K562 (cell line): ENCODE measurements around the gene SLC6A1. TPM values are rescaled to one million over a fixed set of nuclear protein-coding genes. Genes with fewer than 3 reads are reported as not detected.

Source experiments
- ATAC-seq: fragments of 200-7000 bp; cut with Tn5 transposase; 3 replicates; pipeline ENCODE4 v1.9.1; 2020; ENCODE audit warnings: moderate library complexity
- BruUV-seq: library from RNA; stranded (reverse); fragments of 400-500 nt; replicated peaks from 2 replicates; lab custom pipeline; 2021; lab: Mats Ljungman, UMichigan
- CTCF ChIA-PET: fragments of 300-600 bp; formaldehyde crosslinking; extraction: SDS; loops from one replicate; lab custom pipeline; 2021; ENCODE audit warnings: low intra/inter-chr PET ratio; lab: Yijun Ruan, JAX
- POLR2A ChIA-PET: fragments of 300-600, 350-650 bp; sonication (Branson Sonifier 250); formaldehyde crosslinking; extraction: SDS; loops from one replicate; lab custom pipeline; 2021; ENCODE audit warnings: antibody characterized with exemption, inconsistent platforms; lab: Yijun Ruan, JAX
- DNase-seq, 4 experiments: peaks; one replicate each; pipeline versions ENCODE4 v3.0.0 to v3.0.0-alpha.2; 2011 to 2018; ENCODE audit warnings: low spot score in 3 of 4, mixed read lengths in 3 of 4; ENCODE audit errors: extremely low read depth in 1 of 4
- FAIRE-seq: peaks from 2 replicates; lab custom pipeline; 2011; peaks lifted over from hg19 to GRCh38; lab: Jason Lieb, UNC
- H2AFZ ChIP-seq: 2 replicates; pipeline ENCODE4 v1.6.0; 2011; ENCODE audit warnings: low read depth, low read length, control low read depth, inconsistent platforms
- H3K27ac ChIP-seq: fragments of 200-600 bp; 3 replicates; pipeline ENCODE4 v1.8.0; 2011; ENCODE audit warnings: low read depth, mild to moderate bottlenecking, control low read depth, inconsistent platforms, low read length, moderate library complexity, mixed read lengths; ENCODE audit errors: extremely low read depth
- H3K27me3 ChIP-seq, 2 experiments: fragments of 300-600 bp in 1 of 2; 2 replicates in 1 of 2; 3 replicates in 1 of 2; pipeline versions ENCODE4 v1.6.0 to v1.8.0; 2011; ENCODE audit warnings: inconsistent platforms in 2 of 2, low read length in 2 of 2, mild to moderate bottlenecking in 1 of 2, mixed read lengths in 1 of 2, moderate library complexity in 1 of 2; ENCODE audit not compliant: control insufficient read depth in 2 of 2, insufficient read depth in 2 of 2
- H3K36me3 ChIP-seq: fragments of 300-600 bp; 3 replicates; pipeline ENCODE4 v1.8.0; 2011; ENCODE audit warnings: mild to moderate bottlenecking, low read length, inconsistent platforms; ENCODE audit not compliant: control insufficient read depth, insufficient read depth
- H3K4me1 ChIP-seq, 2 experiments: fragments of 200-600 bp in 1 of 2; replicated peaks in 1 of 2; 2 replicates in 1 of 2; 3 replicates in 1 of 2; pipeline versions ENCODE4 v1.5.1 to v1.8.0; 2011; ENCODE audit warnings: inconsistent platforms in 2 of 2, low read length in 2 of 2, mild to moderate bottlenecking in 1 of 2, mixed read lengths in 1 of 2, moderate library complexity in 1 of 2; ENCODE audit not compliant: control insufficient read depth in 2 of 2, insufficient read depth in 2 of 2
- H3K4me2 ChIP-seq: 2 replicates; pipeline ENCODE4 v1.6.1; 2011; ENCODE audit warnings: low read length, control low read depth, inconsistent platforms, mixed read lengths; ENCODE audit not compliant: insufficient read depth
- H3K4me3 ChIP-seq: fragments of 200-600 bp; sonication (generic), shearing (Covaris generic); 2 replicates; pipeline ENCODE4 v1.5.1; 2016; ENCODE audit warnings: control low read depth, inconsistent platforms
- H3K79me2 ChIP-seq: fragments of 200-600 bp; 3 replicates; pipeline ENCODE4 v1.8.0; 2011; ENCODE audit warnings: low read length, inconsistent platforms; ENCODE audit not compliant: control insufficient read depth, insufficient read depth
- H3K9ac ChIP-seq, 2 experiments: 2 replicates each; pipeline versions ENCODE4 v1.6.0 to v1.6.1; 2011; ENCODE audit warnings: low read depth in 2 of 2, low read length in 2 of 2, control low read depth in 1 of 2, inconsistent platforms in 1 of 2, mild to moderate bottlenecking in 1 of 2, mixed read lengths in 1 of 2; ENCODE audit not compliant: insufficient read depth in 1 of 2
- H3K9me1 ChIP-seq: one replicate; pipeline ENCODE4 v1.6.0; 2011; ENCODE audit warnings: inconsistent platforms, mild to moderate bottlenecking, low read length, moderate library complexity; ENCODE audit not compliant: control insufficient read depth, insufficient read depth
- H3K9me3 ChIP-seq: replicated peaks from 2 replicates; pipeline ENCODE4 v1.5.1; 2011; ENCODE audit warnings: low read depth, low read length, inconsistent platforms; ENCODE audit not compliant: control insufficient read depth, insufficient read depth
- H4K20me1 ChIP-seq: replicated peaks from 2 replicates; pipeline ENCODE4 v1.6.1; 2011; ENCODE audit warnings: low read length, inconsistent platforms, mixed read lengths; ENCODE audit not compliant: control insufficient read depth, insufficient read depth
- GTF2A2 ChIP-seq: IDR thresholded peaks from 2 replicates; pipeline ENCODE4 v1.6.1; 2016; ENCODE audit warnings: mild to moderate bottlenecking, missing genetic modification characterization, missing compliant biosample characterization
- HMG20A ChIP-seq: fragments of 450-650 bp; formaldehyde crosslinking; conservative IDR thresholded peaks from 2 replicates; pipeline ENCODE4 v1.4.0; 2020; ENCODE audit warnings: mild to moderate bottlenecking, mixed read lengths
- RREB1 ChIP-seq: fragments of 250-450 bp; sonication (Bioruptor Pico); IDR thresholded peaks from 2 replicates; pipeline ENCODE4 v1.4.0; 2020
- SREBF1 ChIP-seq: fragments of 150-350 bp; IDR thresholded peaks from 2 replicates; pipeline ENCODE4 v1.6.1; 2014; ENCODE audit warnings: antibody characterized with exemption, low read depth, low read length, borderline replicate concordance
- SRF ChIP-seq, 2 experiments: fragments of 250-450, 450-650 bp in 1 of 2; sonication (Bioruptor Pico) in 1 of 2; sonication (generic) in 1 of 2; formaldehyde crosslinking; IDR thresholded peaks; 2 replicates each; pipeline versions ENCODE4 v1.5.0 to v1.5.1; 2020 to 2022; ENCODE audit warnings: mild to moderate bottlenecking in 1 of 2, missing genetic modification reagents in 1 of 2
- SRSF1 ChIP-seq: fragments of 200-400 bp; formaldehyde crosslinking; IDR thresholded peaks from 2 replicates; pipeline ENCODE4 v1.6.1; 2017; ENCODE audit warnings: mild to moderate bottlenecking, low read depth, low read length, moderate library complexity
- ZFP36 ChIP-seq: fragments of 150-350 bp; IDR thresholded peaks from 2 replicates; pipeline ENCODE4 v1.6.1; 2018; ENCODE audit warnings: low read length, low read depth; ENCODE audit not compliant: partially characterized antibody
- ZNF184 ChIP-seq: sonication (generic); formaldehyde crosslinking; IDR thresholded peaks from 2 replicates; pipeline ENCODE4 v1.5.0; 2020; ENCODE audit warnings: missing genetic modification reagents
- ZSCAN29 ChIP-seq: fragments of 450-650 bp; IDR thresholded peaks from 2 replicates; pipeline ENCODE4 v1.6.1; 2017
- in situ Hi-C: fragments of 300-500 bp; cut with MboI; formaldehyde crosslinking; loops from 4 replicates; pipeline ENCODE4 v1.15.0; 2018; ENCODE audit warnings: inconsistent platforms, mixed read lengths
- intact Hi-C: fragments of 100-400 bp; cut with micrococcal nuclease; formaldehyde crosslinking; loops from 2 replicates; pipeline ENCODE4 v1.14.2; 2022
- polyA plus RNA-seq, 8 experiments: library from polyadenylated mRNA; depleted of rRNA in 4 of 8; stranded (reverse) in 5 of 8; unstranded in 3 of 8; fragments of >200 nt; fragmentation: Nextera tagmentation in 2 of 8; fragmentation: Illumina TruSeq in 1 of 8; extraction: Ambion mirVana in 2 of 8; extraction: Trizol in 1 of 8; gene quantifications; 2 replicates each; pipeline versions ENCODE4 v1.2.1 to v1.2.3, GENCODE V29; 2011 to 2014; ENCODE audit warnings: inconsistent platforms in 1 of 8, missing spikeins in 1 of 8
- total RNA-seq, 7 experiments: library from RNA; depleted of rRNA in 6 of 7; stranded (reverse); fragments of >200 nt in 6 of 7; fragmentation: Illumina TruSeq in 2 of 7; extraction: Trizol in 2 of 7; gene quantifications; 2 replicates each; pipeline versions ENCODE4 v1.2.1 to v1.2.3, GENCODE V29; 2011 to 2021; ENCODE audit warnings: low replicate concordance in 1 of 7
- TF ChIP-seq, protein P1 (sequence below): sonication (generic); formaldehyde crosslinking; IDR thresholded peaks from 2 replicates; pipeline ENCODE4 v1.8.0; 2022; ENCODE audit warnings: missing genetic modification reagents, mild to moderate bottlenecking, borderline replicate concordance

Gene SLC6A1
- total and polyA plus RNA-seq, 9 of the 15 experiments (the other 6 are each of a cell fraction or from before 2014, with no cell fraction given): not detected

- Histone ChIP-seq H2AFZ (no peak overlapping the region), H3K36me3 (no peaks in the 10 kb centered on the region), H4K20me1 (0 out of 2 replicates have a peak, but pooled peaks cover 8% of the 10 kb centered on the region), H3K27ac (no peak overlapping the region), H3K4me3 (no peak overlapping the region), H3K9ac (no peak overlapping the region), H3K79me2 (no peaks in the 10 kb centered on the region), H3K27me3 (peaks cover 5 to 28% of the 10 kb centered on the region in 2 experiments; a peak in 4 of 5 replicates), H3K4me1 (peaks cover 0 to 10% of the 10 kb centered on the region in 2 experiments; a peak in 2 of 5 replicates), H3K9me1 (no peaks in the 10 kb centered on the region), H3K9me3 (peaks cover 6% of the 10 kb centered on the region), H3K4me2 (no peak overlapping the region)
- in situ Hi-C loops: loop anchor here (5.0 to 10.0 kb wide), 2 partner anchors 302 to 595 kb away; no protein-coding TSS in a partner anchor
- BruUV-seq: no TSS peak
- TF ChIP-seq ZFP36: no peak
- no peak for TF ChIP-seq RREB1 (CRISPR knock-in tag)
- no peak for TF ChIP-seq ZSCAN29
- TF ChIP-seq SRSF1: no peak
- no peak for TF ChIP-seq SREBF1
- TF ChIP-seq HMG20A: no peak
- no peak for TF ChIP-seq GTF2A2 (tag)
- TF ChIP-seq, protein P1, sequence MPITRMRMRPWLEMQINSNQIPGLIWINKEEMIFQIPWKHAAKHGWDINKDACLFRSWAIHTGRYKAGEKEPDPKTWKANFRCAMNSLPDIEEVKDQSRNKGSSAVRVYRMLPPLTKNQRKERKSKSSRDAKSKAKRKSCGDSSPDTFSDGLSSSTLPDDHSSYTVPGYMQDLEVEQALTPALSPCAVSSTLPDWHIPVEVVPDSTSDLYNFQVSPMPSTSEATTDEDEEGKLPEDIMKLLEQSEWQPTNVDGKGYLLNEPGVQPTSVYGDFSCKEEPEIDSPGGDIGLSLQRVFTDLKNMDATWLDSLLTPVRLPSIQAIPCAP (CRISPR knock-in tag): no peak
- no peak for TF ChIP-seq ZNF184 (CRISPR knock-in tag)
- TF ChIP-seq SRF (CRISPR knock-in tag; IDR thresholded peaks at IDR 0.05): no peak
- FAIRE-seq: no peak
- no peak; the same call in 2 of the 3 replicates for ATAC-seq
- no peak for DNase-seq
- CTCF ChIA-PET: interaction anchor here (0.6 to 3.7 kb wide), 6 partner anchors 108 to 592 kb away, joined by 3 to 15 read pairs (median 4); no protein-coding TSS in a partner anchor
- intact Hi-C loops: loop anchor here (1.0 to 5.0 kb wide), 6 partner anchors 109 to 593 kb away; no protein-coding TSS in a partner anchor
- POLR2A ChIA-PET: no interaction called here
Observed at GRCh38 chr3:11059799-11060115, 67.2 kb downstream of the SLC6A1 start.
